Activated CD8-positive, alpha-beta T cell treated with anti-CD3 and anti-CD28 coated beads for 36 hours (primary cell): ENCODE data around the gene GPR55. TPM values are rescaled to one million over a fixed set of nuclear protein-coding genes. Genes with fewer than 3 reads are reported as not detected.

ENCODE experiments used
- ATAC-seq: fragments of 200-7000 bp; cut with Tn5 transposase; one replicate; pipeline ENCODE4 v1.10.0; 2021; ENCODE audit warnings: mild to moderate bottlenecking, moderate library complexity
- CTCF ChIA-PET: fragments of 350-600 bp; sonication (Branson Sonifier 250); formaldehyde crosslinking; loops from one replicate; lab custom pipeline; 2021; ENCODE audit warnings: antibody characterized with exemption; lab: Charles Lee
- POLR2A ChIA-PET: fragments of 350-600 bp; sonication (Branson Sonifier 250); formaldehyde crosslinking; loops from one replicate; lab custom pipeline; 2021; ENCODE audit warnings: antibody characterized with exemption; lab: Charles Lee
- DNase-seq: peaks from one replicate; pipeline ENCODE4 v3.0.0-alpha.2; 2020
- H3K27ac Mint-ChIP-seq: one replicate; pipeline ENCODE4 v1.8.0; 2021; ENCODE audit warnings: mild to moderate bottlenecking, mixed read lengths
- H3K27me3 Mint-ChIP-seq: one replicate; pipeline ENCODE4 v1.8.0; 2021; ENCODE audit warnings: mixed read lengths
- H3K36me3 Mint-ChIP-seq: one replicate; pipeline ENCODE4 v1.8.0; 2021; ENCODE audit warnings: low read depth, mixed read lengths
- H3K4me1 Mint-ChIP-seq: one replicate; pipeline ENCODE4 v1.8.0; 2021; ENCODE audit warnings: low read depth, mixed read lengths
- H3K4me3 Mint-ChIP-seq: one replicate; pipeline ENCODE4 v1.8.0; 2021; ENCODE audit warnings: mild to moderate bottlenecking, moderate library complexity, mixed read lengths
- H3K9me3 Mint-ChIP-seq: one replicate; pipeline ENCODE4 v1.8.0; 2021; ENCODE audit warnings: mixed read lengths
- CTCF ChIP-seq: fragments of 200-600 bp; IDR thresholded peaks from one replicate; pipeline ENCODE4 v1.8.0; 2022; ENCODE audit warnings: antibody characterized with exemption, mild to moderate bottlenecking
- intact Hi-C: fragments of 100-400 bp; cut with micrococcal nuclease; formaldehyde crosslinking; loops from one replicate; pipeline ENCODE4 v1.10.0; 2022
- total RNA-seq, 2 experiments: library from RNA; stranded (reverse); gene quantifications; one replicate each; pipeline ENCODE4 v1.2.3, GENCODE V29; 2021

The GPR55 gene
- total RNA-seq, 2 experiments from 2014 or later = 5.0 to 5.3 TPM

DNA sequence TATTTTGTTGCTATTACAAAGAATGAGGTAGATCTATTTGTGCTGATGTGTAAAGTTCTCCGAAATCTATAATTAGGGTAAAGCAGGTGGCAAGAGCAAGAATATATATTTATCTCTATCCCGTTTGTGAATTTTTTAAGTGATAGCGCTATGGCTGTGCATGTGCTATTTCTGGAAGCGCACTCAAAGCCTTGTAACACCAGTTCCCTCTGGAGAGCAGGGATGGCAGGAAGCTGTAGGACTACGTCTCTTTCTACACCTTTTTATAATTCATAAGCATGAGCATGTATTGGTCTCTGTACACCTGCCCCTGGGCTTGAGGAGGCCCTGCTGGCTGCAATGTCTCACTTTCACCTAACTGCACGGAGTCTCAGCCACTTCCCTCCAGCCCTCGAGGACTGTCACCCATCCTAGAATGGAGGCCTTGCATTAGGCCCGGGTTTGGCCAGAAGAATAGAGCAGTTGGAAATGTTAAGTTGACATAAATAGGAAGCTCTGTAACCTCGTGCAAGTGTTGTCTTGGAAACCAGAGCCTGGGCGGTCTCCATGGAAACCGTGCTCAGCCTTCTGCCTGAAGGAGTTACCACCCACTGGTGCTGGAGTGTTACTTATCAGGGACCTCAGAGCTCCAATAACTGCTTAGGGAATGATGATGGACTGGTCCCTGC lies 39.4 kb downstream of the GPR55 start:
- Mint-ChIP-seq H3K27me3 (no peaks in the 10 kb centered on the region), H3K27ac (no peak overlapping the region), H3K36me3 (no peaks in the 10 kb centered on the region), H3K4me3 (no peak overlapping the region), H3K4me1 (peaks cover 18% of the 10 kb centered on the region), H3K9me3 (no peaks in the 10 kb centered on the region)
- POLR2A ChIA-PET = no interaction called here
- CTCF ChIA-PET = interaction anchor here (0.7 to 2.3 kb wide), 6 partner anchors 9 to 37 kb away, joined by 3 to 8 read pairs (median 4); no protein-coding TSS in a partner anchor
- intact Hi-C loops = no loop called here
- ATAC-seq (no peak), DNase-seq (peak; percentile 40)
- TF ChIP-seq CTCF = no peak

GRCh38 chr2:230881840-230882239 lies 43.2 kb downstream of the GPR55 start:
- Mint-ChIP-seq H3K27ac (no peak overlapping the region), H3K4me1 (peaks cover 41% of the 10 kb centered on the region), H3K9me3 (no peaks in the 10 kb centered on the region), H3K4me3 (no peak overlapping the region), H3K36me3 (peaks cover 14% of the 10 kb centered on the region), H3K27me3 (no peaks in the 10 kb centered on the region)
- no peak for ATAC-seq
- no peak for TF ChIP-seq CTCF
- intact Hi-C loops = no loop called here
- no peak for DNase-seq
- POLR2A ChIA-PET = interaction anchor here (0.7 kb wide), 1 partner anchor 10 kb away, joined by 3 read pairs; no protein-coding TSS in a partner anchor
- CTCF ChIA-PET = interaction anchor here (1.1 to 2.1 kb wide), 3 partner anchors 34 to 105 kb away, joined by 5 to 11 read pairs (median 8); no protein-coding TSS in a partner anchor

- DNase-seq = no peak
- peaks cover 44% of the 10 kb centered on the region for H3K4me1 Mint-ChIP-seq
- no peak for ATAC-seq
- no peaks in the 10 kb centered on the region for H3K27me3 Mint-ChIP-seq
- POLR2A ChIA-PET = no interaction called here
- no peak for TF ChIP-seq CTCF
- no peak overlapping the region for H3K4me3 Mint-ChIP-seq
- CTCF ChIA-PET = no interaction called here
- intact Hi-C loops = no loop called here
- H3K36me3 Mint-ChIP-seq = peaks cover 17% of the 10 kb centered on the region
- no peak overlapping the region for H3K27ac Mint-ChIP-seq
- H3K9me3 Mint-ChIP-seq = no peaks in the 10 kb centered on the region
Measured at GRCh38 chr2:230879891-230880290, 45.2 kb downstream of the GPR55 start.

- ChIA-PET CTCF (interaction anchor here (1.0 to 3.6 kb wide), 5 partner anchors 26 to 108 kb away, joined by 6 to 21 read pairs (median 8); no protein-coding TSS in a partner anchor), POLR2A (interaction anchor here (1.3 to 2.1 kb wide), 2 partner anchors 13 to 45 kb away, joined by 5 to 8 read pairs; partner anchors contain the start of gene GPR55)
- Mint-ChIP-seq H3K4me3 (no peak overlapping the region), H3K36me3 (peaks cover 17% of the 10 kb centered on the region), H3K4me1 (peaks cover 48% of the 10 kb centered on the region), H3K27ac (no peak overlapping the region), H3K9me3 (no peaks in the 10 kb centered on the region), H3K27me3 (no peaks in the 10 kb centered on the region)
- intact Hi-C loops = no loop called here
- ATAC-seq (no peak), DNase-seq (no peak)
- TF ChIP-seq CTCF = no peak
Measured at GRCh38 chr2:230879271-230879882, 45.7 kb downstream of the GPR55 start.
